Upper lobe of right lung (tissue), 1 donor: ENCODE data around the gene PSPN. TPM values are rescaled to one million over a fixed set of nuclear protein-coding genes. Genes with fewer than 3 reads are reported as not detected.

Experiments used
- ATAC-seq: fragments of 200-7000 bp; cut with Tn5 transposase; one replicate; pipeline ENCODE4 v1.9.1; 2020; ENCODE audit warnings: mild to moderate bottlenecking, moderate library complexity
- DNase-seq: peaks from one replicate; pipeline ENCODE4 v3.0.0-alpha.2; 2020
- H3K27ac ChIP-seq: fragments of 200-600 bp; one replicate; pipeline ENCODE4 v1.8.0; 2022
- H3K27me3 ChIP-seq: fragments of 200-600 bp; one replicate; pipeline ENCODE4 v1.8.0; 2022; ENCODE audit warnings: mild to moderate bottlenecking
- H3K36me3 ChIP-seq: fragments of 200-600 bp; one replicate; pipeline ENCODE4 v1.8.0; 2022
- H3K4me1 ChIP-seq: fragments of 200-600 bp; one replicate; pipeline ENCODE4 v1.8.0; 2022
- H3K4me3 ChIP-seq: fragments of 200-600 bp; one replicate; pipeline ENCODE4 v1.8.0; 2022; ENCODE audit warnings: mild to moderate bottlenecking
- H3K9me3 ChIP-seq: fragments of 200-600 bp; one replicate; pipeline ENCODE4 v1.8.0; 2022
- CTCF ChIP-seq: fragments of 200-600 bp; IDR thresholded peaks from one replicate; pipeline ENCODE4 v1.8.0; 2022; ENCODE audit warnings: antibody characterized with exemption
- intact Hi-C: fragments of 100-400 bp; cut with DNase I; formaldehyde crosslinking; loops from one replicate; pipeline ENCODE4 v1.11.0; 2022
- total RNA-seq: library from RNA; stranded (reverse); fragmentation: NEBNext Ultra II Directional; extraction: Animal tissue kit (Norgen Biotek cat#: 25700); gene quantifications from one replicate; pipeline ENCODE4 v1.2.1, GENCODE V29; 2021
- donor health status: DM: no; HTN: yes; CAD: no; lungs with severe emphysema.

Gene PSPN
- total RNA-seq, 1 donor from 2014 or later: 1.7 TPM

- Histone ChIP-seq H3K4me3 (no peak overlapping the region), H3K36me3 (peaks cover 86% of the 10 kb centered on the region), H3K27me3 (no peaks in the 10 kb centered on the region), H3K4me1 (peaks cover 7% of the 10 kb centered on the region), H3K9me3 (no peaks in the 10 kb centered on the region), H3K27ac (no peak overlapping the region)
- ATAC-seq: no peak
- intact Hi-C loops: no loop called here
- TF ChIP-seq CTCF: no peak
- no peak for DNase-seq
Measured at GRCh38 chr19:6387372-6387771, 11.6 kb upstream of the PSPN start.

- intact Hi-C loops: no loop called here
- Histone ChIP-seq H3K27me3 (no peaks in the 10 kb centered on the region), H3K27ac (no peak overlapping the region), H3K4me1 (no peaks in the 10 kb centered on the region), H3K9me3 (no peaks in the 10 kb centered on the region), H3K4me3 (no peak overlapping the region), H3K36me3 (peaks cover 94% of the 10 kb centered on the region)
- DNase-seq (no peak), ATAC-seq (no peak)
- no peak for TF ChIP-seq CTCF
Measured at GRCh38 chr19:6384381-6384780, 8.6 kb upstream of the PSPN start.

- Histone ChIP-seq H3K9me3 (no peaks in the 10 kb centered on the region), H3K4me3 (no peak overlapping the region), H3K4me1 (no peaks in the 10 kb centered on the region), H3K27me3 (no peaks in the 10 kb centered on the region), H3K27ac (no peak overlapping the region), H3K36me3 (peaks cover 82% of the 10 kb centered on the region)
- no peak for DNase-seq
- no peak for ATAC-seq
- TF ChIP-seq CTCF: no peak
- intact Hi-C loops: no loop called here
Measured at GRCh38 chr19:6383188-6383587, 7.5 kb upstream of the PSPN start.

- no peak for DNase-seq
- Histone ChIP-seq H3K9me3 (no peaks in the 10 kb centered on the region), H3K4me1 (no peaks in the 10 kb centered on the region), H3K27me3 (no peaks in the 10 kb centered on the region), H3K36me3 (peaks cover 66% of the 10 kb centered on the region), H3K4me3 (no peak overlapping the region), H3K27ac (no peak overlapping the region)
- intact Hi-C loops: no loop called here
- no peak for TF ChIP-seq CTCF
- no peak for ATAC-seq
Measured at GRCh38 chr19:6381030-6381750, 5.5 kb upstream of the PSPN start.

- H3K27me3 ChIP-seq: no peaks in the 10 kb centered on the region
- no peaks in the 10 kb centered on the region for H3K4me1 ChIP-seq
- peaks cover 53% of the 10 kb centered on the region for H3K36me3 ChIP-seq
- ATAC-seq (no peak), DNase-seq (no peak)
- H3K9me3 ChIP-seq: no peaks in the 10 kb centered on the region
- no peak overlapping the region for H3K4me3 ChIP-seq
- no peak overlapping the region for H3K27ac ChIP-seq
- no peak for TF ChIP-seq CTCF
- intact Hi-C loops: no loop called here
Measured at GRCh38 chr19:6379744-6380143, 4.0 kb upstream of the PSPN start.

- intact Hi-C loops: no loop called here
- ATAC-seq (no peak), DNase-seq (no peak)
- H3K27me3 ChIP-seq: no peaks in the 10 kb centered on the region
- no peak overlapping the region for H3K27ac ChIP-seq
- H3K9me3 ChIP-seq: no peaks in the 10 kb centered on the region
- H3K4me1 ChIP-seq: no peaks in the 10 kb centered on the region
- peaks cover 40% of the 10 kb centered on the region for H3K36me3 ChIP-seq
- H3K4me3 ChIP-seq: no peak overlapping the region
- TF ChIP-seq CTCF: no peak
Measured at GRCh38 chr19:6378486-6378885, 2.8 kb upstream of the PSPN start.
